ENCODE results near the gene TMEM259.

GRCh38 chr19:980133-980998 lies 40.6 kb downstream of the TMEM259 start:
- no peak for TF ChIP-seq MCM2 (IDR thresholded peaks at IDR 0.05; ENCODE audit: low read depth)
- peak; percentile 62 for TF ChIP-seq CBFA2T2 (conservative IDR thresholded peaks at IDR 0.05)
- TF ChIP-seq CEBPB (tag; IDR thresholded peaks at IDR 0.05) = no peak
- no peak for TF ChIP-seq HNRNPK (IDR thresholded peaks at IDR 0.05; ENCODE audit: low read depth, low read length, poor library complexity, severe bottlenecking)
- TF ChIP-seq ZC3H8 (IDR thresholded peaks at IDR 0.05) = no peak
- peak; percentile 58; the same call in 1 of the 2 replicates for TF ChIP-seq GATAD2B (IDR thresholded peaks at IDR 0.05; ENCODE audit: borderline replicate concordance)
- TF ChIP-seq ZNF121 (CRISPR knock-in tag; conservative IDR thresholded peaks at IDR 0.05) = no peak
- peak; percentile 51; the same call in 1 of the 2 replicates for TF ChIP-seq POLR2AphosphoS5 (IDR thresholded peaks at IDR 0.05; ENCODE audit: control insufficient read depth, insufficient read depth, low read depth, low read length)
- TF ChIP-seq ARID4B (CRISPR knock-in tag; IDR thresholded peaks at IDR 0.05) = peak; percentile 72
- TF ChIP-seq POLR2A (conservative IDR thresholded peaks at IDR 0.05) = peak; percentile 63
